H1 (cell line): ENCODE results near the gene AHDC1. TPM values are rescaled to one million over a fixed set of nuclear protein-coding genes. Genes with fewer than 3 reads are reported as not detected.

Source experiments
- ASH2L ChIP-seq: fragments of 200-600, 300-600 bp; sonication (generic); IDR thresholded peaks from one replicate; pipeline ENCODE4 v1.7.1; 2017; ENCODE audit warnings: low read length
- CREB1 ChIP-seq: IDR thresholded peaks from 2 replicates; pipeline ENCODE4 v1.6.1; 2012; ENCODE audit warnings: inconsistent platforms
- CTBP2 ChIP-seq: IDR thresholded peaks from 2 replicates; pipeline ENCODE4 v1.7.0; 2011; ENCODE audit warnings: borderline replicate concordance, mild to moderate bottlenecking, moderate library complexity, mixed read lengths, low read length; ENCODE audit not compliant: insufficient read depth, insufficient read length
- HDAC2 ChIP-seq, 2 experiments: fragments of 300-600 bp in 1 of 2; sonication (generic) in 1 of 2; IDR thresholded peaks; 2 replicates each; pipeline ENCODE4 v1.6.1; 2011 to 2012; ENCODE audit warnings: low read depth in 2 of 2, low read length in 2 of 2, mild to moderate bottlenecking in 2 of 2, moderate library complexity in 2 of 2, borderline replicate concordance in 1 of 2, inconsistent platforms in 1 of 2
- KDM4A ChIP-seq: IDR thresholded peaks from one replicate; pipeline ENCODE4 v1.7.1; 2012; ENCODE audit warnings: low read depth, mild to moderate bottlenecking, moderate library complexity, low read length, inconsistent platforms; ENCODE audit not compliant: severe bottlenecking
- PHF8 ChIP-seq: fragments of 200-600 bp; sonication (generic); conservative IDR thresholded peaks from 2 replicates; pipeline ENCODE4 v1.7.1; 2012; ENCODE audit warnings: low read depth, mild to moderate bottlenecking, inconsistent platforms, low read length, moderate library complexity
- POLR2A ChIP-seq, 2 experiments: IDR thresholded peaks; 1 replicate in 1 of 2; 2 replicates in 1 of 2; pipeline ENCODE4 v1.6.1; 2011; ENCODE audit warnings: low read depth in 2 of 2, low read length in 2 of 2, mild to moderate bottlenecking in 2 of 2; ENCODE audit errors: control extremely low read depth in 1 of 2
- RBBP5 ChIP-seq: IDR thresholded peaks from 2 replicates; pipeline ENCODE4 v1.7.1; 2012; ENCODE audit warnings: low read depth, mild to moderate bottlenecking, inconsistent platforms, low read length, moderate library complexity, borderline replicate concordance
- SAP30 ChIP-seq: fragments of 300-600 bp; sonication (generic); IDR thresholded peaks from 2 replicates; pipeline ENCODE4 v1.7.1; 2012; ENCODE audit warnings: low read length, moderate library complexity, mild to moderate bottlenecking, inconsistent platforms; ENCODE audit not compliant: insufficient read depth, insufficient replicate concordance
- SIN3A ChIP-seq, 2 experiments: IDR thresholded peaks in 1 of 2; conservative IDR thresholded peaks in 1 of 2; 2 replicates each; pipeline ENCODE4 v1.6.1; 2011 to 2012; ENCODE audit warnings: low read length in 2 of 2, improper control_type of control experiment in 1 of 2, low read depth in 1 of 2, mild to moderate bottlenecking in 1 of 2
- SIX5 ChIP-seq: IDR thresholded peaks from 2 replicates; pipeline ENCODE4 v1.6.1; 2011; ENCODE audit warnings: mild to moderate bottlenecking, low read depth, low read length
- TAF1 ChIP-seq: IDR thresholded peaks from 2 replicates; pipeline ENCODE4 v1.6.1; 2011; ENCODE audit warnings: mild to moderate bottlenecking, low read depth, low read length
- TAF7 ChIP-seq: optimal IDR thresholded peaks from 2 replicates; pipeline ENCODE3; 2011; ENCODE audit warnings: low read depth, mild to moderate bottlenecking, inconsistent platforms, low read length, moderate library complexity, borderline replicate concordance
- TBP ChIP-seq: IDR thresholded peaks from 2 replicates; pipeline ENCODE4 v1.6.1; 2011; ENCODE audit warnings: low read depth, low read length, improper control_type of control experiment
- TCF12 ChIP-seq: IDR thresholded peaks from 2 replicates; pipeline ENCODE4 v1.6.1; 2011; ENCODE audit warnings: low read depth, mild to moderate bottlenecking, low read length
- polyA plus RNA-seq, 7 experiments: library from polyadenylated mRNA; depleted of rRNA in 3 of 7; stranded (reverse) in 5 of 7; unstranded in 2 of 7; fragments of >200 nt in 5 of 7; fragments of 200-250 nt in 2 of 7; gene quantifications; 1 replicate in 5 of 7; 2 replicates in 1 of 7; 4 replicates in 1 of 7; pipeline versions ENCODE4 v1.2.1 to v1.2.3, GENCODE V29; 2011 to 2013; ENCODE audit warnings: missing spikeins in 2 of 7, mixed read lengths in 2 of 7
- total RNA-seq: library from RNA; stranded (reverse); fragmentation: NEBNext Ultra II Directional; extraction: Animal tissue kit (Norgen Biotek cat#: 25700); gene quantifications from 2 replicates; pipeline ENCODE4 v1.2.1, GENCODE V29; 2021
- TF ChIP-seq, protein P1 (sequence below), 3 experiments: IDR thresholded peaks; 1 replicate in 2 of 3; 2 replicates in 1 of 3; pipeline versions ENCODE4 v1.5.1 to v1.6.1; 2011; ENCODE audit warnings: low read length in 3 of 3, mild to moderate bottlenecking in 3 of 3, inconsistent platforms in 2 of 3, low read depth in 1 of 3, moderate library complexity in 1 of 3; ENCODE audit not compliant: insufficient read depth in 1 of 3; ENCODE audit errors: control extremely low read depth in 1 of 3

AHDC1 gene
- total and polyA plus RNA-seq, 2 of the 8 experiments (the other 6 are each of a cell fraction or from before 2014, with no cell fraction given) = 4.4 to 35.1 TPM

DNA sequence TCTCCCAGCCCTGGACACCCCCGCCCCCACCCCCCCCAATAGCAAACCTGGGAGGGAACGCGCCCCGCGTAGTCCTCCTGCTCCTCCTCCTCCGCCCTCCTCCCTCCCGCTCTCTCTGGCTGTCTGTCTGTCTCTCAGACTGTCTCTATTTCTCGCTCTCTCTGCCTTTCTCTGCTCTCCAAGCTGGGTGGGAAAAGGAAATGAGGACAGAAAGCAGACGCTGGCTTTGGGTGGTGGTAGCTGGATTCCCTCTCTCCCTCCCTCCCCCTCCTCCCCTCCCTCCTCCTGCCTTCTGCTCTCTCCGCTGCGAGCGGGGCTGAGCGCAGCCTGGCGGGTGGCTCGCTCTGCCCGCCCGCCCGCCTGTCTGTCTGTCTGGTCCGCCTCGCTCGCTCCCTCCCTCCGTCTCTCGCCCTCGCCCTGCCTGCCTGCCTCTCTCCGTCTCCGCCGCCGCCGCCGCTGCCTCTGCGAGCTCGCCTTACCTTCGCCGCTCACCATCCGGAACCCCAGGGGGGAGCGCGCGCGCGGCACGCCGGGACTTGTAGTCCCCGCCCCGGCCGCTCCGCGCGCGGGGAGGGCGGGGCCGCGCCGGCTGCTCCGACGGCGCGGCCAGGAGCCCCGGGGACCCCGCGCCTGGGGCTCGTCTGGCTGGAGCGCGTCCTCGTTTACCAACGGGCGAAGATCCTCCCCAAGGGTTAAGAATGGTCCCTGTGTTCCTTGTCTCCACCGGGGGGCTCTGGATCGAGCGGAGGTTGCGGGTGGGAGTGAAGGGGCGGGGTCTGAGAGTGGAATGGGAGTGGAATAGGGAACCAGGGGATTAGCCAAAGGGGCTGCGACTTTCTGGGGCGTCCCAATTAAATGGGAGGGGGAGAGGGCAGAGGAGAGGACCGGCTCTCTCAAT is at the start of gene AHDC1 (continued):
- TF ChIP-seq PHF8 = peak; percentile 78
- TF ChIP-seq TAF1 = peak; percentile 83
- peak; percentile 46 to 87; a peak in 2 of 4 replicates for TF ChIP-seq SIN3A (conservative IDR thresholded peaks at IDR 0.05 in 1 of 2, IDR thresholded peaks at IDR 0.05 in 1 of 2; ENCODE audit: low read depth in 1 of 2, low read length in 2 of 2)
- peak in 1 of 2 experiments; percentile 68; a peak in 2 of 3 replicates for TF ChIP-seq POLR2A (IDR thresholded peaks at IDR 0.05; ENCODE audit: control extremely low read depth in 1 of 2, low read depth in 2 of 2, low read length in 2 of 2)
- TF ChIP-seq RBBP5 = 0 out of 2 replicates have a peak, but pooled peaks have one; percentile 26
- peak; percentile 20 for TF ChIP-seq CTBP2
- TF ChIP-seq SAP30 = no peak
- TF ChIP-seq KDM4A = peak; percentile 49
- TF ChIP-seq ASH2L = peak; percentile 77
- no peak; a peak in 1 of 4 replicates for TF ChIP-seq HDAC2 (IDR thresholded peaks at IDR 0.05; ENCODE audit: borderline replicate concordance in 1 of 2, low read depth in 2 of 2, low read length in 2 of 2)
- TF ChIP-seq TCF12 = no peak
- peak; percentile 43; the same call in 1 of the 2 replicates for TF ChIP-seq SIX5
- TF ChIP-seq TBP = peak; percentile 78
- TF ChIP-seq, protein P1, sequence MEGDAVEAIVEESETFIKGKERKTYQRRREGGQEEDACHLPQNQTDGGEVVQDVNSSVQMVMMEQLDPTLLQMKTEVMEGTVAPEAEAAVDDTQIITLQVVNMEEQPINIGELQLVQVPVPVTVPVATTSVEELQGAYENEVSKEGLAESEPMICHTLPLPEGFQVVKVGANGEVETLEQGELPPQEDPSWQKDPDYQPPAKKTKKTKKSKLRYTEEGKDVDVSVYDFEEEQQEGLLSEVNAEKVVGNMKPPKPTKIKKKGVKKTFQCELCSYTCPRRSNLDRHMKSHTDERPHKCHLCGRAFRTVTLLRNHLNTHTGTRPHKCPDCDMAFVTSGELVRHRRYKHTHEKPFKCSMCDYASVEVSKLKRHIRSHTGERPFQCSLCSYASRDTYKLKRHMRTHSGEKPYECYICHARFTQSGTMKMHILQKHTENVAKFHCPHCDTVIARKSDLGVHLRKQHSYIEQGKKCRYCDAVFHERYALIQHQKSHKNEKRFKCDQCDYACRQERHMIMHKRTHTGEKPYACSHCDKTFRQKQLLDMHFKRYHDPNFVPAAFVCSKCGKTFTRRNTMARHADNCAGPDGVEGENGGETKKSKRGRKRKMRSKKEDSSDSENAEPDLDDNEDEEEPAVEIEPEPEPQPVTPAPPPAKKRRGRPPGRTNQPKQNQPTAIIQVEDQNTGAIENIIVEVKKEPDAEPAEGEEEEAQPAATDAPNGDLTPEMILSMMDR (IDR thresholded peaks at IDR 0.05; ENCODE audit: control extremely low read depth in 1 of 3, insufficient read depth in 1 of 3, low read depth in 1 of 3, low read length in 3 of 3) = no peak; a peak in 1 of 4 replicates
- TF ChIP-seq CREB1 = peak; percentile 15; the same call in 1 of the 2 replicates
- peak; percentile 85 for TF ChIP-seq TAF7
